GM19468 (cell line): ENCODE results near the gene DCAKD.
A peak's percentile ranks its signal among the peaks of the same experiment; 100 is the strongest.
"Not testable (repeated sequence)": the region's sequence is repeated elsewhere in the genome, so short reads cannot be mapped to it uniquely, and the experiment has no call there.

ENCODE experiments used
- ATAC-seq: cut with Tn5 transposase; IDR thresholded peaks from one replicate; pipeline ENCODE4 v1.9.1; 2021; ENCODE audit warnings: mild to moderate bottlenecking, moderate library complexity, moderate number of reproducible peaks; ENCODE audit not compliant: unreplicated experiment; ENCODE audit errors: extremely low read depth

DCAKD gene

GRCh38 chr17:45070001-45070400 lies 18.6 kb upstream of the DCAKD start:
- ATAC-seq: no peak

GRCh38 chr17:45067637-45068036 lies 16.2 kb upstream of the DCAKD start:
- ATAC-seq: no peak

- no peak for ATAC-seq
Observed at GRCh38 chr17:45063198-45063597, 11.8 kb upstream of the DCAKD start.

- no peak for ATAC-seq
Observed at GRCh38 chr17:45061606-45062205, 10.3 kb upstream of the DCAKD start.

GRCh38 chr17:45060797-45061605 lies 9.6 kb upstream of the DCAKD start, which contains the start of gene NMT1:
Gene NMT1, plus strand, starts transcription at chr17:45061317. Its CDS starts 13 bp downstream, at chr17:45061330.
- ATAC-seq: peak; percentile 67

GRCh38 chr17:45060382-45060796 lies 9.0 kb upstream of the DCAKD start:
- ATAC-seq: no peak

- ATAC-seq: no peak
Observed at GRCh38 chr17:45052052-45052772, 780 bp upstream of the DCAKD start.

- not testable (repeated sequence) for ATAC-seq
Observed at GRCh38 chr17:45051720-45052051, 254 bp upstream of the DCAKD start.

- no peak for ATAC-seq
Observed at GRCh38 chr17:45050481-45051059, 862 bp downstream of the DCAKD start.

- ATAC-seq: no peak
Observed at GRCh38 chr17:45048795-45049563, 2.5 kb downstream of the DCAKD start.

- ATAC-seq: no peak
Observed at GRCh38 chr17:45046537-45047125, 4.8 kb downstream of the DCAKD start.

- ATAC-seq: no peak
Observed at GRCh38 chr17:45043813-45044540, 7.5 kb downstream of the DCAKD start.

GRCh38 chr17:45042346-45043120 lies 8.9 kb downstream of the DCAKD start:
- ATAC-seq: no peak

GRCh38 chr17:45040459-45040858 lies 11.0 kb downstream of the DCAKD start:
- no peak for ATAC-seq

- no peak for ATAC-seq
Observed at GRCh38 chr17:45038728-45039634, 12.5 kb downstream of the DCAKD start.

- no peak for ATAC-seq
Observed at GRCh38 chr17:45036691-45037090, 14.7 kb downstream of the DCAKD start.

- ATAC-seq: no peak
Observed at GRCh38 chr17:45035848-45036247, 15.6 kb downstream of the DCAKD start.
